Thyroid gland (tissue), 4 donors: ENCODE results near the gene KIF11.

ENCODE experiments used
- POLR2A ChIP-seq, 2 donors: fragments of 450-650 bp; IDR thresholded peaks; one replicate each; pipeline ENCODE4 v1.6.1; 2017; ENCODE audit warnings: antibody characterized with exemption in 2 of 2, mild to moderate bottlenecking in 2 of 2, moderate library complexity in 1 of 2
- TF ChIP-seq, protein P1 (sequence below), 6 experiments: fragments of 200-600 bp in 3 of 6; fragments of 450-650 bp in 3 of 6; sonication (generic) in 3 of 6; IDR thresholded peaks; one replicate each; pipeline ENCODE4 v1.5.1; 2016 to 2019; ENCODE audit warnings: antibody characterized with exemption in 6 of 6, mild to moderate bottlenecking in 2 of 6, inconsistent platforms in 1 of 6, moderate library complexity in 1 of 6

DNA sequence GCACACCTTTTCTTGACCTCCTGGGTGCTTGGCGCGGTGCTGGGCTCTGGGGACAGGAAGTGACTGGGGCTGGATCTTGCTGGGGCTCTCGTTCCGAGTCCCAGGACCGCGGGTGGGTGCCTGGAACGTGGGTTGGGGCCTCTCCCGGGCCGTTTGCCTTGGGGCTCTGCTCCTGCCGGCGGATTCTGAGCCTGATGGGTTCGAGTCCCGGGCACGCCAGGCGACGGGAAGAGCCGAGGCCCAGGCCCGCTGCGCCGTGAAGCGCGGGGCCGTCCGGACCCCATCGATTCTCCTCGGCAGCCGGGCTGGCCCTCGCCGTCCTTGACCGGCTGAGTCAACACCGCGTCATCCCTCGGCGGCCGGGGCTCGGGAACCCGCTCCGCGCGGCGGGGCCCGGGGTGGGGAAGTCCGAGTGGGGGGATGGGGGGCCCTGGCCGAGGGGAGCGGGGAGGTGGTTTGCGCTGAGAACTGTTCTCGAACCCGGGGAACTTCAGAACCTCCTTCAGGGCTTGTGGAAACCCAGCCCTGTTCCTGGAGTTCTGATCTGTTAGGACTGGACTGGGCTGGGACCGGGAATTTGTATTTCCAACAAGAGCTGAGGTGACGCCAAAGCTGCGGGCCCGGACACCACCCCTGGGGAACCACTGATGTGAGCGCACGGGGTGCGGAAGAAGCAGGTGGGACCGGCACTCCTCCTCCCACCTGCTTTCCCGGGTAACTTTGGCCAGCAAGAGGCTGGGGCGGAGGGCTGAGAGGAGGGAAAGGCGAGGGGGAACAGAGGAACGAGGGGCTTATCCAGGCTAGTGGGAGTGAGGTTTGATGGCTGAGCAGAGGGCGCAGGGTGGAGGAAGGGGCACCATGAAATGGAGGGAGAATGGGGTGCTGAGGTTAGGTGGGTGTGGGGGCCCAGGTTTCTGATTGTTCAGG, 103.0 kb downstream of the KIF11 start:
- TF ChIP-seq, protein P1, sequence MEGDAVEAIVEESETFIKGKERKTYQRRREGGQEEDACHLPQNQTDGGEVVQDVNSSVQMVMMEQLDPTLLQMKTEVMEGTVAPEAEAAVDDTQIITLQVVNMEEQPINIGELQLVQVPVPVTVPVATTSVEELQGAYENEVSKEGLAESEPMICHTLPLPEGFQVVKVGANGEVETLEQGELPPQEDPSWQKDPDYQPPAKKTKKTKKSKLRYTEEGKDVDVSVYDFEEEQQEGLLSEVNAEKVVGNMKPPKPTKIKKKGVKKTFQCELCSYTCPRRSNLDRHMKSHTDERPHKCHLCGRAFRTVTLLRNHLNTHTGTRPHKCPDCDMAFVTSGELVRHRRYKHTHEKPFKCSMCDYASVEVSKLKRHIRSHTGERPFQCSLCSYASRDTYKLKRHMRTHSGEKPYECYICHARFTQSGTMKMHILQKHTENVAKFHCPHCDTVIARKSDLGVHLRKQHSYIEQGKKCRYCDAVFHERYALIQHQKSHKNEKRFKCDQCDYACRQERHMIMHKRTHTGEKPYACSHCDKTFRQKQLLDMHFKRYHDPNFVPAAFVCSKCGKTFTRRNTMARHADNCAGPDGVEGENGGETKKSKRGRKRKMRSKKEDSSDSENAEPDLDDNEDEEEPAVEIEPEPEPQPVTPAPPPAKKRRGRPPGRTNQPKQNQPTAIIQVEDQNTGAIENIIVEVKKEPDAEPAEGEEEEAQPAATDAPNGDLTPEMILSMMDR (IDR thresholded peaks at IDR 0.05), result no peak
- no peak for TF ChIP-seq POLR2A (IDR thresholded peaks at IDR 0.05)
